Measurements from ENCODE around the gene FAM117A. TPM values are rescaled to one million over a fixed set of nuclear protein-coding genes. Genes with fewer than 3 reads are reported as not detected.
A peak's percentile ranks its signal among the peaks of the same experiment; 100 is the strongest.
"Not testable (repeated sequence)": the region's sequence is repeated elsewhere in the genome, so short reads cannot be mapped to it uniquely, and the experiment has no call there.

FAM117A gene
- polyA plus RNA-seq, 2 donors: 4.8 to 5.9 TPM

DNA sequence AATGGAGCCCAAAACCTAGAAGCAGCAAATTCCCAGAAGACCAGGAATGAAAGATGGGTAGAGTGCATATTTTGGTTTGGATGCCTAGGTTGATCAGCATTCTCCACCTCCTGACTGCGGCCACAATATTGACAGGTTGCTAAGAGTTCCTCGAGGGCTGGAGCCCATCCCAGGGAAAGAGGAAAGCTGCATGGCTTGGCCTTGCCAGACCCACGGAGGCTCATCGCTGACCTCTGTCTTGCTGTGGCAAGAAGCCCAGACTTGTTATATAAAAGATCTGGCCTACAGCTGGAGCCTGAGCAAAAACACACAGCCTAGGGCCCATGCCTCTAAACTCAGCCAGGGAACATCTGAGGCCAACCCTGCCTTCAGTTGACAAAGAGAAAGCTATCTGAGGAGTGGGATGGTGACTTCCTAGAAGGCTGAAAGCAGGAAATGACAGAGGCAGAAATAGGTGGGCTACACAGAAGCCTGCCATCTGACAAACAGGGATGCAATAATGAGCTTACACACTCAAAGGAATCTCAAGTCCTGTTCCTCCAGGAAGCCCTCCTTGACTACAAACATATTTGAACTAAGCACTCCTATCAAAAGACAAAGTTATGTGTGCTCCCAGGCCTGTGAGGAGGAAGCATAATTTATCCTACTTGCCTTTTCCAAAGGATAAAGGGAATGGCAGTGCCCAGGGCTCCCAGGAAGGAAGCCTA lies 33.7 kb downstream of the FAM117A start:
- Histone ChIP-seq H3K27me3 (ENCODE audit: control insufficient read depth in 1 of 2, insufficient read depth in 2 of 2, low read length in 2 of 2) (no peaks in the 10 kb centered on the region), H3K4me3 (ENCODE audit: low read depth in 1 of 2, low read length in 2 of 2) (no peak overlapping the region), H3K27ac (ENCODE audit: low read depth in 2 of 2, low read length in 1 of 2) (peak overlapping the region; percentile 46 to 47), H3K36me3 (ENCODE audit: control insufficient read depth in 2 of 2, insufficient read depth in 2 of 2, low read length in 1 of 2) (no peaks in the 10 kb centered on the region), H3K9me3 (ENCODE audit: control insufficient read depth in 2 of 2, insufficient read depth in 1 of 2, low read depth in 1 of 2, low read length in 1 of 2) (no peaks in the 10 kb centered on the region), H3K4me1 (ENCODE audit: control insufficient read depth in 2 of 2, insufficient read depth in 2 of 2, low read length in 1 of 2) (peaks cover 4 to 11% of the 10 kb centered on the region in 2 donors)
- 17 to 21% methylated on average over 4 of the region's 4 CpGs for WGBS, 2 donors

- 71 to 72% methylated on average over 3 of the region's 3 CpGs for WGBS, 2 donors
- Histone ChIP-seq H3K4me3 (ENCODE audit: low read depth in 1 of 2, low read length in 2 of 2) (no peak overlapping the region), H3K9me3 (ENCODE audit: control insufficient read depth in 2 of 2, insufficient read depth in 1 of 2, low read depth in 1 of 2, low read length in 1 of 2) (no peaks in the 10 kb centered on the region), H3K4me1 (ENCODE audit: control insufficient read depth in 2 of 2, insufficient read depth in 2 of 2, low read length in 1 of 2) (peaks cover 4 to 11% of the 10 kb centered on the region in 2 donors), H3K27me3 (ENCODE audit: control insufficient read depth in 1 of 2, insufficient read depth in 2 of 2, low read length in 2 of 2) (no peaks in the 10 kb centered on the region), H3K36me3 (ENCODE audit: control insufficient read depth in 2 of 2, insufficient read depth in 2 of 2, low read length in 1 of 2) (peaks cover 0 to under 1% of the 10 kb centered on the region in 2 donors), H3K27ac (ENCODE audit: low read depth in 2 of 2, low read length in 1 of 2) (no peak overlapping the region)
These were observed 34.9 kb downstream of the FAM117A start for GRCh38 chr17:49729069-49729468.

GRCh38 chr17:49728425-49728824 lies 35.5 kb downstream of the FAM117A start:
- Histone ChIP-seq H3K27ac (ENCODE audit: low read depth in 2 of 2, low read length in 1 of 2) (no peak overlapping the region), H3K36me3 (ENCODE audit: control insufficient read depth in 2 of 2, insufficient read depth in 2 of 2, low read length in 1 of 2) (peaks cover 0 to 2% of the 10 kb centered on the region in 2 donors), H3K9me3 (ENCODE audit: control insufficient read depth in 2 of 2, insufficient read depth in 1 of 2, low read depth in 1 of 2, low read length in 1 of 2) (no peaks in the 10 kb centered on the region), H3K27me3 (ENCODE audit: control insufficient read depth in 1 of 2, insufficient read depth in 2 of 2, low read length in 2 of 2) (no peaks in the 10 kb centered on the region), H3K4me1 (ENCODE audit: control insufficient read depth in 2 of 2, insufficient read depth in 2 of 2, low read length in 1 of 2) (peaks cover 4 to 11% of the 10 kb centered on the region in 2 donors), H3K4me3 (ENCODE audit: low read depth in 1 of 2, low read length in 2 of 2) (no peak overlapping the region)
- 83 to 85% methylated on average over 5 of the region's 5 CpGs for WGBS, 2 donors

DNA sequence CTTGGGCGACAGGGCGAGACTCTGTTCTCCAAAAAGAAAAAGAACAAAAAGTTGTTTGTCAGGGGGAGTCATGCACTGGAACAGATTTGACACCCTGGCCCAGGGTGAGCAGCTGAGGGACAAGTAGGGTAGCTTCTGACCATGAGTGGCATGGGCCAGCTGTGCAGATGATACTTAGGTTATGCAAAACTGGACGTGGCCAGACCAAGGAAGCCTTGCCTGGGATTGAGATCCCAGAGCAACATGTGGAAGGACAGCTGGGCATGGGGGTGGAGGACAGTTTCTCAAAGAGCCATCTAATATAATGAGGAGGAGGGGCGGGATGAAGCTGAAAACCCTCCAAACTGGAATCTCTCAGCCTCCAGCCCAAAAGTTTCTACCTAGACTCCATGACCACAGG lies 36.6 kb downstream of the FAM117A start:
- Histone ChIP-seq H3K4me3 (ENCODE audit: low read depth in 1 of 2, low read length in 2 of 2) (no peak overlapping the region), H3K4me1 (ENCODE audit: control insufficient read depth in 2 of 2, insufficient read depth in 2 of 2, low read length in 1 of 2) (peaks cover 3 to 9% of the 10 kb centered on the region in 2 donors), H3K36me3 (ENCODE audit: control insufficient read depth in 2 of 2, insufficient read depth in 2 of 2, low read length in 1 of 2) (peaks cover 0 to 3% of the 10 kb centered on the region in 2 donors), H3K27me3 (ENCODE audit: control insufficient read depth in 1 of 2, insufficient read depth in 2 of 2, low read length in 2 of 2) (no peaks in the 10 kb centered on the region), H3K27ac (ENCODE audit: low read depth in 2 of 2, low read length in 1 of 2) (no peak overlapping the region), H3K9me3 (ENCODE audit: control insufficient read depth in 2 of 2, insufficient read depth in 1 of 2, low read depth in 1 of 2, low read length in 1 of 2) (no peaks in the 10 kb centered on the region)
- WGBS, 2 donors: 89 to 91% methylated on average over 4 of the region's 4 CpGs

- H3K27ac ChIP-seq (ENCODE audit: low read depth in 2 of 2, low read length in 1 of 2): no peak overlapping the region
- peaks cover 4% of the 10 kb centered on the region in 2 donors for H3K4me1 ChIP-seq (ENCODE audit: control insufficient read depth in 2 of 2, insufficient read depth in 2 of 2, low read length in 1 of 2)
- H3K27me3 ChIP-seq (ENCODE audit: control insufficient read depth in 1 of 2, insufficient read depth in 2 of 2, low read length in 2 of 2): no peaks in the 10 kb centered on the region
- WGBS, 2 donors: 81 to 88% methylated on average over 7 of the region's 7 CpGs
- H3K9me3 ChIP-seq (ENCODE audit: control insufficient read depth in 2 of 2, insufficient read depth in 1 of 2, low read depth in 1 of 2, low read length in 1 of 2): no peaks in the 10 kb centered on the region
- peaks cover 0 to 10% of the 10 kb centered on the region in 2 donors for H3K36me3 ChIP-seq (ENCODE audit: control insufficient read depth in 2 of 2, insufficient read depth in 2 of 2, low read length in 1 of 2)
- no peak overlapping the region for H3K4me3 ChIP-seq (ENCODE audit: low read depth in 1 of 2, low read length in 2 of 2)
These were observed 38.3 kb downstream of the FAM117A start for GRCh38 chr17:49725452-49726130.

DNA sequence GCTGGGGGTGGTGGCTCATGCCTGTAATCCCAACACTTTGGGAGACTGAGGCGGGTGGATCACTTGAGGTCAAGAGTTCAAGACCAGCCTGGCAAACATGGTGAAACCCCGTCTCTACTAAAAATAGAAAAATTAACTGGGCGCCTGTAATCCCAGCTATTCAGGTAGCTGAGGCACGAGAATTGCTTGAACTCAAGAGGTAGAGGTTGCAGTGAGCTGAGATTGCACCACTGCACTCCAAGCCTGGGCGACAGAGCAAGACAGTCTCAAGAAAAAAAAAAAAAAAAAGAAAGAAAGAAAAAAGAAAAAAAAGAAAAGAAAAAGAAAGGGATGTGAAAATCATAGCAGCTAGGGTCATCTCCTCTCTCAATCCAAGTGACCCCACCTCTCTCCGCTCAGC lies 39.4 kb downstream of the FAM117A start:
- not testable (repeated sequence) for H3K27me3 ChIP-seq (ENCODE audit: control insufficient read depth in 1 of 2, insufficient read depth in 2 of 2, low read length in 2 of 2); H3K9me3 ChIP-seq (ENCODE audit: control insufficient read depth in 2 of 2, insufficient read depth in 1 of 2, low read depth in 1 of 2, low read length in 1 of 2); H3K4me3 ChIP-seq (ENCODE audit: low read depth in 1 of 2, low read length in 2 of 2); H3K4me1 ChIP-seq (ENCODE audit: control insufficient read depth in 2 of 2, insufficient read depth in 2 of 2, low read length in 1 of 2)
- H3K36me3 ChIP-seq (ENCODE audit: control insufficient read depth in 2 of 2, insufficient read depth in 2 of 2, low read length in 1 of 2): peaks cover 0 to 13% of the 10 kb centered on the region in 2 donors
- WGBS, 2 donors: 87 to 93% methylated on average over 6 of the region's 6 CpGs
- peak overlapping the region in 1 of 2 donors; percentile 29 for H3K27ac ChIP-seq (ENCODE audit: low read depth in 2 of 2, low read length in 1 of 2)

DNA sequence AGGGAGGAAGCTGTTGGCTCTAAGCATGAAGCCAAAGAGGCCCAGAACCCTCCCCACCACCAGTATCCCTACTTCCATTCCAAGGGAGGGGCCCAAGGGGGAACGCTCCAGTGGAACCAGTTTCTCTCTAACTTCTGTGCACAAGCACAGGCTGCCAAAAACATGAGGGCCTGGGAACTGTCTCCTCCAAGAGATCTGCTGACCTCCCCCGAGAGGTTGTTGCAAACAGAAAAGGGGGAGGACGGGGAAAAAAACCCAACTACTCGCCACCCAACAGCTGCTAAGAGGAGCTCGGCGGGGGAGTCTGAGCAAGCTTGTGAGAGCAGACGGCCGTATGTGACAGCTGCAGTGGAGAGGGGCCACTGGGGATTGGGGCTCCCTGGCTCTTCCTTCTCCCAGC lies 40.5 kb downstream of the FAM117A start:
- no peak overlapping the region for H3K4me3 ChIP-seq (ENCODE audit: low read depth in 1 of 2, low read length in 2 of 2)
- H3K27me3 ChIP-seq (ENCODE audit: control insufficient read depth in 1 of 2, insufficient read depth in 2 of 2, low read length in 2 of 2): no peaks in the 10 kb centered on the region
- peaks cover 0 to 18% of the 10 kb centered on the region in 2 donors for H3K36me3 ChIP-seq (ENCODE audit: control insufficient read depth in 2 of 2, insufficient read depth in 2 of 2, low read length in 1 of 2)
- WGBS, 2 donors: 44 to 55% methylated on average over 8 of the region's 8 CpGs
- peaks cover 0 to 4% of the 10 kb centered on the region in 2 donors for H3K4me1 ChIP-seq (ENCODE audit: control insufficient read depth in 2 of 2, insufficient read depth in 2 of 2, low read length in 1 of 2)
- peak overlapping the region; percentile 0 to 78 for H3K27ac ChIP-seq (ENCODE audit: low read depth in 2 of 2, low read length in 1 of 2)
- H3K9me3 ChIP-seq (ENCODE audit: control insufficient read depth in 2 of 2, insufficient read depth in 1 of 2, low read depth in 1 of 2, low read length in 1 of 2): no peaks in the 10 kb centered on the region

GRCh38 chr17:49722066-49722465 lies 41.9 kb downstream of the FAM117A start:
- H3K4me1 ChIP-seq (ENCODE audit: control insufficient read depth in 2 of 2, insufficient read depth in 2 of 2, low read length in 1 of 2): peaks cover 0 to 4% of the 10 kb centered on the region in 2 donors
- WGBS, 2 donors: 98 to 100% methylated on average over 3 of the region's 3 CpGs
- H3K36me3 ChIP-seq (ENCODE audit: control insufficient read depth in 2 of 2, insufficient read depth in 2 of 2, low read length in 1 of 2): peaks cover 0 to 21% of the 10 kb centered on the region in 2 donors
- H3K9me3 ChIP-seq (ENCODE audit: control insufficient read depth in 2 of 2, insufficient read depth in 1 of 2, low read depth in 1 of 2, low read length in 1 of 2): no peaks in the 10 kb centered on the region
- H3K27me3 ChIP-seq (ENCODE audit: control insufficient read depth in 1 of 2, insufficient read depth in 2 of 2, low read length in 2 of 2): no peaks in the 10 kb centered on the region
- H3K27ac ChIP-seq (ENCODE audit: low read depth in 2 of 2, low read length in 1 of 2): peak overlapping the region in 1 of 2 donors; percentile 47
- no peak overlapping the region for H3K4me3 ChIP-seq (ENCODE audit: low read depth in 1 of 2, low read length in 2 of 2)

DNA sequence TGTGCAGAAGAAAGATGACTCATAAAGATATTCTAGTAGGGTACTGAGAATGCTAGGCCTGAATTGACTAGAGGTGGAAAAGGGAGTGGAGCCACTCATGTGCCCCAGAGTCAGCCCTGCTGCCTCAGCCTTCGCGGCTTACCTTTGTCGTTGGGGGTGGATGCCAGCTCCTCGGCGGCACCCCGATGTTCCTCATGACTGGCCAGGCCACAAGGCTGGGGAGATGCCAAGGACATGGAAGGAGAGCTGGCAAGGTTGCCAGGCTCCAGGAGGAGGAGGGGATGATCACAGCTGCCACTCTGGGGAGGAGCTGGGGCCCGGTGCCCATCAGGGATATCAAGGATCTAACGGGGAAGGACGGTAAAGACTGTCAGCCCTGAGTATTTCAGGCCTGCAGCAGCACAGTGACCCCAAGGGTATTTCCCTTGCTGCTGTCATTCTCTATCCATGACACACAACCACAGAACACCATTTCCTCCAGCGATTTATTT lies 46.5 kb downstream of the FAM117A start:
- peaks cover 5 to 21% of the 10 kb centered on the region in 2 donors for H3K36me3 ChIP-seq (ENCODE audit: control insufficient read depth in 2 of 2, insufficient read depth in 2 of 2, low read length in 1 of 2)
- H3K4me1 ChIP-seq (ENCODE audit: control insufficient read depth in 2 of 2, insufficient read depth in 2 of 2, low read length in 1 of 2): peaks cover 0 to 2% of the 10 kb centered on the region in 2 donors
- H3K4me3 ChIP-seq (ENCODE audit: low read depth in 1 of 2, low read length in 2 of 2): no peak overlapping the region
- no peaks in the 10 kb centered on the region for H3K27me3 ChIP-seq (ENCODE audit: control insufficient read depth in 1 of 2, insufficient read depth in 2 of 2, low read length in 2 of 2)
- 65 to 81% methylated on average over 10 of the region's 10 CpGs for WGBS, 2 donors
- no peaks in the 10 kb centered on the region for H3K9me3 ChIP-seq (ENCODE audit: control insufficient read depth in 2 of 2, insufficient read depth in 1 of 2, low read depth in 1 of 2, low read length in 1 of 2)
- no peak overlapping the region for H3K27ac ChIP-seq (ENCODE audit: low read depth in 2 of 2, low read length in 1 of 2)

Data from esophagus (tissue), 2 donors.